GM18909 (cell line): Measurements from ENCODE around the gene ZNF81.
A peak's percentile ranks its signal among the peaks of the same experiment; 100 is the strongest.
"Not testable (repeated sequence)": the region's sequence is repeated elsewhere in the genome, so short reads cannot be mapped to it uniquely, and the experiment has no call there.

Experiments used
- ATAC-seq: cut with Tn5 transposase; IDR thresholded peaks from one replicate; pipeline ENCODE4 v1.9.1; 2021; ENCODE audit warnings: mild to moderate bottlenecking; ENCODE audit not compliant: unreplicated experiment, poor library complexity

The ZNF81 gene

DNA sequence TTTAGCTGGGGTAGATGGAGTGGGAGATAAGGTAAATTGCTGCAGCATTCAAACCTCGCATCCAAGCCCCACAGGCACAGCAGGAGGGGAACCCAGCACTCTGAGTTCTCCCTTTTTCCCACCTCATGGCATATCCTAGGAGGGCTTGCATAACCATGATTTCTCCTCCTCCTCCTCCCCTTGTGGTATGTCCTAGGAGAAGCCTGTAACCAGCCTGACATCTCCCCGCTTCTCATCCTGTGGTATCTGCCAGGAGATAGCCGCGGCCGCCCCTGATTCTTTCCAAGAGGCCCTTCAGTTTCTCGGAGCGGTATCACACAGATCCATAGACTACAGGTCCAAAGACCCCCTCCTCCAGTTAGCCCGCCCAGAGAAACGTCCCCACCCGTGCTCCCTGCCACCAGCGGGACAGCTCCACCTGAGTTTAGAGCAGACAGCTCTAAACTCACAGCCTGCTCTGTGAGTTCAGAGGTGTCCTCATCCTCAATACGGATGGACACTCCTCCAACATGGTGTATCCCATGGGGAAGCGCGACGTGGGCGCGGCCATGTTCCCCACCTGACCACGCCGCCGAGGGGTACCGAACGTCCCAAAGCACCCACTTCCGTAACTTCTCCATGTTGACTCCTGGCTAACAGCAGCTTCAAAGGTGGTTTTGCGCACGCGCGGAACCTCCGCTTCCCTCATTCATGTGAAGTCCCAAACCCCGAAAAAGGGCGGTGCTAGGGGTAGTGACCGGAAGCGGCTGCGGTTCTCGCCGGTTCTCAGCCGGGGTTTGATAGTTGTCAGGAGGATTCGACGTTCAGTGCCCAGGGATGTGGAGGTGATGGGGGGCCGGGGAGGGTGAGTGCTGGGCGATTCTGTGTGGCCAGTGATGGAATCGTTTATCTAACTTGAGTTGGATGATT is at the start of gene ZNF81:
Gene ZNF81, plus strand, starts transcription at position 739 of the 909 bp plus-strand sequence. CDS start 9,366 bp downstream, outside the sequence.
- peak; percentile 93 for ATAC-seq

DNA sequence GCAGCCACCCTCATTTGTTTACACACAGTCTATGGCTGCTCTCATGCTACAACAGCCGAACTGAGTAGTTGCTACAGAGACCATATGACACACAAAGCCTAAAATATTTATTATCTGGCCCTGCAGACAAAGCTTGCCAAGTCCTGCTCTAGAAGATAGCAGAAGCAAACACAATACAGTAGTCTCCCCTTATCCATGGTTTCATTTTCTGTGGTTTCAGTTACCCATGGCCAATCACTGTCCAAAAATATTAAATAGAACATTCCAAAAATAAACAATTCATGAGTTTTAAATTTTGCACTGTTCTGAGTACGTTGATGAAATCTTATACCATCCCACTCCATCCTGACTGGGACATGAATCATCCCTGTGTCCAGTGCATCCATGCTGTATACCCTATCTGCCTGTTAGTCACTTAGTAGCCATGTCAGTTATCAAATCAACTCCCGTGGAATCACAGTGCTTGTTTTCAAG is 40.2 kb upstream of the ZNF81 start:
- no peak for ATAC-seq

- ATAC-seq = no peak
These were observed 39.6 kb upstream of the ZNF81 start for GRCh38 chrX:47797084-47797483.

- ATAC-seq = no peak
These were observed 37.8 kb upstream of the ZNF81 start for GRCh38 chrX:47798861-47799260.

- no peak for ATAC-seq
These were observed 34.1 kb upstream of the ZNF81 start for GRCh38 chrX:47802589-47802988.

GRCh38 chrX:47803103-47803502 is 33.6 kb upstream of the ZNF81 start:
- not testable (repeated sequence) for ATAC-seq

- no peak for ATAC-seq
These were observed 32.4 kb upstream of the ZNF81 start for GRCh38 chrX:47804315-47804714.

GRCh38 chrX:47805844-47806243 is 30.9 kb upstream of the ZNF81 start:
- ATAC-seq = not testable (repeated sequence)

DNA sequence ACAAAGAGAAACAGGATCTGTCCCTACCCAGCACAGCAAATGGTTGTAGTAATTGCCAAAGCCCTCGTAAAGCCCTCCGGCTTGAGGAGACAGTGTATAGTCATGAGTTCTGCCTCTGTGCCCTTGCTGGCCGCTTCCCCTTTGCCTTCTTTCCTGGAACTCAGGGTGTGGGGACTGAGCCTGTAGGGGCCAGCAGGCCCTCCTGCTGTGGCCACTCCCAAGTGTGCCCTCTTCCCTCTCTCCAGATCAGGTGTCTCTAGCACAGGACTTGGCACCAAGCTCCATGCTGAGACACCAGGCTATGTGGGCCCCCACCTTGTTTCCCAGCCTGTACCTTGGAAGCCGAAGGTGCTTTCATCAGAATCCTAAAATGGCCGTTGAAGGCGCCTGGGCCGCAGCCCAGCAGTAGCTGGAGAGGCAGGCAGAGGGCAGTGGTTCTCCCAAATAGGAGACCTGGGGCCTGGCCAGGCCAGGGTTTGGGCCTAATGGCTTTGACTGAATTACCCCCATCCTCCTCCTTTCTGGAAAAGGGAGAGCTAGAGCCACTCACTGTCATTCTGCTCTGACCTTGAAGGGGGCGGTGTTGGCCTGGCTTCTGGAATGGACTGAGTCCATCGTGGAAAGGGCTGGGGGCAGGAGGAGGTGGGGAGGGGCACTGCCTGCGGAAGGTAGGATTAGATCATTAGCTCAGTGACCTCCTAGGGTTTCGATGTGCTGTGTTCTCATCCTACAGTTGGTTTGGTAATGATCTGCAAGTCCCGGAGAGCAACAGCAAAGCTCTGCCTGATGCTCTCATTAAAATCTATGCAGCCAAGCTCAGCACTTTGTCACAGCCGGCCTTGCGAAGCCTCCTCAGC is 30.1 kb upstream of the ZNF81 start:
- ATAC-seq = not testable (repeated sequence)

GRCh38 chrX:47807272-47807538 is 29.5 kb upstream of the ZNF81 start:
- not testable (repeated sequence) for ATAC-seq

DNA sequence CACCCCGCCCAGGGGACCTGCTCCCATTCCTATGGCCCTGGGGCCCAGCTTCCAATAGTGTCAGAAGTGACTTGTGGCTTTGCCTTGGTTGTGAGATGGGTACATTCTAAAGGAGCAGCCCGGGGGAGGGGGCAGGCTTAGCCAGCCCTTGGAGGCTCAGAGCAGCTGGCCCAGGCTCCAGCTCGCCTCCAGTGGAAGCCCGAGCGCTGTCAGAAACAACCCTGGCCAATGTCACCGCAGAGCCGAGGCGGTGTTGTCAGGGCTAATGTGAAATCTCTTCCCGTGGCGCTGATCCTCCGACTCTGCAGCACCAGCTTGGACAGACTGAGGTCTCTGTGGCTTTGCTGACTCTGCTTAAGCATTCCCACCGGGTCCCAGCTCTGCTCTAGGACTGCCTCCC is 29.2 kb upstream of the ZNF81 start:
- ATAC-seq = no peak

GRCh38 chrX:47808904-47809788 is 27.6 kb upstream of the ZNF81 start:
- no peak for ATAC-seq

DNA sequence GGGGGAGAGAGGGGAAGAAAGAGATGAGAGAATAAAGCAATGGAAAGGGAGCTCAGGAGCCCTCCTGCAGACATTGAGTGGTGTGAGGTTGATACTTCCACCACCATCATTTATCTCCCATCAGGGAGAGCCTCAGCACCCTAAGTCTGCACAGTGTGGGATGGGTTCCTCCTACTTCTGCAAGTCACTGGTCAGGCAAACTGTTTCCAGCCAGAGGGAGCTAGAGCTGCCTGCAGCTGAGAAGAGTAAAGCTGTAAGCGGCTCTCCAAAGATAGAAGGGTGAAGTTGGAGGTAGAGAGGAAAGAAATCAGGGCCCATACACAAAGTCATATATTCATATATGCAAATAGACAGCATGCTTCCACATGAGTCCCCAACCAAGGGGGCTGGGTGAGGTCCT is 21.9 kb upstream of the ZNF81 start:
- no peak for ATAC-seq

GRCh38 chrX:47815901-47816845 is 20.5 kb upstream of the ZNF81 start:
- no peak for ATAC-seq

- ATAC-seq = no peak
These were observed 19.3 kb upstream of the ZNF81 start for GRCh38 chrX:47817421-47817820.

DNA sequence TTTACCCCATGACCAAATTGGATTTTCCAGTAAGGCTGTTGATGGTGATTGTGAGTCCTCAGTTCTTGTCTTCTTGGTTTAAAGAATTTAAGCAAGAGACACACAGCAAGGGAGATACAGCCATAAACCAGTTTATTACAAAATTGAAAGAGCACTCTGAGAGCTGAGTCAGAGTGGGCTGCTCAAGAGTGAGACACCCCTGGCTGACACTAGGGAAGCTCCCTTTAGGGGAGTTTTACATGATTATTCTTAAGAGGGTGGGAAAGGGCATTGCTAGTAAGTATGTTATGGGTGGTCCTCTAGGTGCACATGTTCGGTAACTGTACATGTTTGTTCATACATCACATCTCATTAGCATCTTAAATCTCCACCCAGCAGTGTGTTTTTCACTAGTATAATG is 18.8 kb upstream of the ZNF81 start:
- ATAC-seq = no peak

GRCh38 chrX:47828984-47829383 is 7.7 kb upstream of the ZNF81 start:
- no peak for ATAC-seq

GRCh38 chrX:47831788-47832187 is 4.9 kb upstream of the ZNF81 start:
- no peak for ATAC-seq

DNA sequence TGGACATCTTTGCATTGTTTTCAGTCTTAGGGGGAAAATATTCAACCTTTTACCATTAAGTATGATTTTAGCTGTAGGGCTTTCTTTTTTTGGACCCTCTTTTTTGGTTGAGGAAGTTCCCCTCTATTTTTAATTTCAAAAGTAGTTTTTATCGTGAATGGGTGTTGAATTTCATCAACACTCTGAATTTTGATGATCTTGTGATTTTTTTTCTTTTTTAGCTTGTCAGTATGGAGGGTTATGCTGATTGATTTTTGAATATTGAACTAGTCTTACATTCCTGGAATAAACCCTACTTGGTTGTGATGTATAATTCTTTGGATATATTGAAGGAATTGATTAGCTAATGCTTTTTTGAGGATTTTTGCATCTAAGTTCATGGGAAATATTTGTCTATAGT is 1.7 kb downstream of the ZNF81 start:
- no peak for ATAC-seq
